ENCODE data around the gene RABGAP1. TPM values are rescaled to one million over a fixed set of nuclear protein-coding genes. Genes with fewer than 3 reads are reported as not detected.

RABGAP1 gene
- total RNA-seq, 2 donors from 2014 or later: 41.9 to 49.7 TPM

DNA sequence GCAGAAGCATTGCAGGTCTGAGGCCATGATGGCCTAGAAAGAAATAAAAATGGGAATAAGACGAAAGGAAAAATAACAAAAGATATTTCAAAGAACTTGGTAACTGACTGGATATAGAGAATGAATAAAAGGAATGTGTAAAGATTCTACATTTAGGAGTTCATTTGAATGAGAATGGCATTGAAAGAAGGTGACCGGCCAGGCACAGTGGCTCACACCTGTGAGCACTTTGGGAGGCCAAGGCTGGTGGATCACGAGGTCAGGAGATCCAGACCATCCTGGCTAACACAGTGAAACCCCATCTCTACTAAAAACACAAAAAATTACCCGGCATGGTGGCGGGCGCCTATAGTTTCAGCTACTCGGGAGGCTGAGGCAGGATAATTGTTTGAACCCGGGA lies 18.1 kb upstream of the RABGAP1 start:
- peaks cover 32% of the 10 kb centered on the region for H3K36me3 ChIP-seq (ENCODE audit: control insufficient read depth, insufficient read depth, low read length)
- DNase-seq: no peak
- H3K4me1 Mint-ChIP-seq: no peaks in the 10 kb centered on the region
- no peaks in the 10 kb centered on the region for H3K27me3 Mint-ChIP-seq (ENCODE audit: insufficient read depth)
- WGBS, 2 experiments (ENCODE audit: insufficient coverage in 1 of 2, insufficient read length in 1 of 2): 94 to 100% methylated on average over 1 to 8 of the region's 8 CpGs
- TF ChIP-seq, protein P1, sequence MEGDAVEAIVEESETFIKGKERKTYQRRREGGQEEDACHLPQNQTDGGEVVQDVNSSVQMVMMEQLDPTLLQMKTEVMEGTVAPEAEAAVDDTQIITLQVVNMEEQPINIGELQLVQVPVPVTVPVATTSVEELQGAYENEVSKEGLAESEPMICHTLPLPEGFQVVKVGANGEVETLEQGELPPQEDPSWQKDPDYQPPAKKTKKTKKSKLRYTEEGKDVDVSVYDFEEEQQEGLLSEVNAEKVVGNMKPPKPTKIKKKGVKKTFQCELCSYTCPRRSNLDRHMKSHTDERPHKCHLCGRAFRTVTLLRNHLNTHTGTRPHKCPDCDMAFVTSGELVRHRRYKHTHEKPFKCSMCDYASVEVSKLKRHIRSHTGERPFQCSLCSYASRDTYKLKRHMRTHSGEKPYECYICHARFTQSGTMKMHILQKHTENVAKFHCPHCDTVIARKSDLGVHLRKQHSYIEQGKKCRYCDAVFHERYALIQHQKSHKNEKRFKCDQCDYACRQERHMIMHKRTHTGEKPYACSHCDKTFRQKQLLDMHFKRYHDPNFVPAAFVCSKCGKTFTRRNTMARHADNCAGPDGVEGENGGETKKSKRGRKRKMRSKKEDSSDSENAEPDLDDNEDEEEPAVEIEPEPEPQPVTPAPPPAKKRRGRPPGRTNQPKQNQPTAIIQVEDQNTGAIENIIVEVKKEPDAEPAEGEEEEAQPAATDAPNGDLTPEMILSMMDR (conservative IDR thresholded peaks at IDR 0.05): no peak
- H3K27ac Mint-ChIP-seq: no peak overlapping the region
- peaks cover 19% of the 10 kb centered on the region for H3K36me3 Mint-ChIP-seq (ENCODE audit: low read depth)
- H3K9me3 Mint-ChIP-seq: no peaks in the 10 kb centered on the region
- no peak overlapping the region for H3K27ac ChIP-seq (ENCODE audit: low read depth, low read length)
- no peaks in the 10 kb centered on the region for H3K9me3 ChIP-seq (ENCODE audit: control insufficient read depth, low read length)
- H3K9ac ChIP-seq (ENCODE audit: extremely low read depth, low read length, poor library complexity, severe bottlenecking): no peak overlapping the region
- no peaks in the 10 kb centered on the region for H3K4me1 ChIP-seq (ENCODE audit: control insufficient read depth, insufficient read depth, low read length)
- no peak overlapping the region for H3K4me3 Mint-ChIP-seq
- no peaks in the 10 kb centered on the region for H3K27me3 ChIP-seq (ENCODE audit: control insufficient read depth, insufficient read depth, low read length, poor library complexity, severe bottlenecking)
- no peak overlapping the region for H3K4me3 ChIP-seq (ENCODE audit: low read length)

DNA sequence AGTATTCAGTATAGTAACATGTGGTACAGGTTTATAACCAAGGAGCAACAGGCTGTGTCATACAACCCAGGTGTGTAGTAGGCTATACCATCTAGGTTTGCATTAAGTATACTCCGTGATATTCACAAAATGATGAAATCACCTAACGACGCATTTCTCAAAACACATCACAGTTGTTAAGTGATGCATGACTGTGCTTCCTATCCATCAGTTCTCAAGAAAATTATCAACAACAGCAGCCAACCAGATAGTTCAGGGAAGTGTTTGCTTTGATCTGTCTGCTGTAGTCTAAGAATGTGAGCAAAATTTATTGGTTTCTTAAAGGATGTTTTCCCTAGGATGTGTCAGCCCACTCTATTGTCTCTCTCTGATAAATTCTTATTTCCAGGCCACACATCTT lies 16.9 kb upstream of the RABGAP1 start:
- H3K36me3 Mint-ChIP-seq (ENCODE audit: low read depth): peaks cover 13% of the 10 kb centered on the region
- no peak overlapping the region for H3K4me3 Mint-ChIP-seq
- H3K36me3 ChIP-seq (ENCODE audit: control insufficient read depth, insufficient read depth, low read length): peaks cover 20% of the 10 kb centered on the region
- H3K27ac ChIP-seq (ENCODE audit: low read depth, low read length): no peak overlapping the region
- no peak for DNase-seq
- H3K27ac Mint-ChIP-seq: no peak overlapping the region
- no peaks in the 10 kb centered on the region for H3K27me3 ChIP-seq (ENCODE audit: control insufficient read depth, insufficient read depth, low read length, poor library complexity, severe bottlenecking)
- WGBS, 2 experiments (ENCODE audit: insufficient coverage in 1 of 2, insufficient read length in 1 of 2): 89 to 91% methylated on average over 3 of the region's 3 CpGs
- no peaks in the 10 kb centered on the region for H3K4me1 Mint-ChIP-seq
- H3K4me3 ChIP-seq (ENCODE audit: low read length): no peak overlapping the region
- no peaks in the 10 kb centered on the region for H3K9me3 ChIP-seq (ENCODE audit: control insufficient read depth, low read length)
- H3K27me3 Mint-ChIP-seq (ENCODE audit: insufficient read depth): no peaks in the 10 kb centered on the region
- H3K9ac ChIP-seq (ENCODE audit: extremely low read depth, low read length, poor library complexity, severe bottlenecking): no peak overlapping the region
- no peaks in the 10 kb centered on the region for H3K9me3 Mint-ChIP-seq
- H3K4me1 ChIP-seq (ENCODE audit: control insufficient read depth, insufficient read depth, low read length): no peaks in the 10 kb centered on the region
- TF ChIP-seq, protein P1 (conservative IDR thresholded peaks at IDR 0.05): no peak

GRCh38 chr9:122929796-122930354 lies 10.9 kb upstream of the RABGAP1 start:
- 92 to 100% methylated on average over 1 of the region's 1 CpG for WGBS, 2 experiments (ENCODE audit: insufficient coverage in 1 of 2, insufficient read length in 1 of 2)
- Histone ChIP-seq H3K27ac (ENCODE audit: low read depth, low read length) (no peak overlapping the region), H3K4me3 (ENCODE audit: low read length) (peak overlapping the region; percentile 99), H3K36me3 (ENCODE audit: control insufficient read depth, insufficient read depth, low read length) (no peaks in the 10 kb centered on the region), H3K27me3 (ENCODE audit: control insufficient read depth, insufficient read depth, low read length, poor library complexity, severe bottlenecking) (no peaks in the 10 kb centered on the region), H3K4me1 (ENCODE audit: control insufficient read depth, insufficient read depth, low read length) (no peaks in the 10 kb centered on the region), H3K9ac (ENCODE audit: extremely low read depth, low read length, poor library complexity, severe bottlenecking) (no peak overlapping the region), H3K9me3 (ENCODE audit: control insufficient read depth, low read length) (no peaks in the 10 kb centered on the region)
- peaks cover 8% of the 10 kb centered on the region for H3K4me1 Mint-ChIP-seq
- peaks cover 5% of the 10 kb centered on the region for H3K36me3 Mint-ChIP-seq (ENCODE audit: low read depth)
- DNase-seq: no peak
- H3K4me3 Mint-ChIP-seq: no peak overlapping the region
- H3K27ac Mint-ChIP-seq: no peak overlapping the region
- no peaks in the 10 kb centered on the region for H3K9me3 Mint-ChIP-seq
- TF ChIP-seq, protein P1 (conservative IDR thresholded peaks at IDR 0.05): no peak
- H3K27me3 Mint-ChIP-seq (ENCODE audit: insufficient read depth): no peaks in the 10 kb centered on the region
